HG02798 (cell line): ENCODE results near the gene CXCL10.
"Not testable (repeated sequence)": the region's sequence is repeated elsewhere in the genome, so short reads cannot be mapped to it uniquely, and the experiment has no call there.

Experiments
- ATAC-seq: cut with Tn5 transposase; IDR thresholded peaks from one replicate; pipeline ENCODE4 v1.9.1; 2021; ENCODE audit warnings: mild to moderate bottlenecking; ENCODE audit not compliant: unreplicated experiment, poor library complexity

CXCL10 gene

DNA sequence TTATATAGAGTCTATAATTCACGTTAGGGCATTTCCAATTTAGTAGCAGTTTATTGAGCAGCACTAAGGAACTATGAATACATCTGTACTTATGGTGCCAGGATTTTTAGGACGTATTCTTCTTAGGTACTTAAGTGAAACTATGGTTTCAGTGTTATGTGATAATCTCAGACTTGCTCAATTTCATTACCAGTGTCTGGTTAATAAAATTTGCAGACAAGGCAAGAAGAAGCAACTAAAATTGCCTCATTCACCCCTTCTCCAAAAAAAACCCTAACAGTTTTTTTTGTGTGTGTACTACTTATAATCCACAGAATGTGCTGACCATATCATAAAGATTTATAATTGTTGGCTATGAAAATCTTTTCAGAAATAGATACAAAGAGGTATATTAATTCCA, 6.0 kb upstream of the CXCL10 start:
- ATAC-seq, result no peak

DNA sequence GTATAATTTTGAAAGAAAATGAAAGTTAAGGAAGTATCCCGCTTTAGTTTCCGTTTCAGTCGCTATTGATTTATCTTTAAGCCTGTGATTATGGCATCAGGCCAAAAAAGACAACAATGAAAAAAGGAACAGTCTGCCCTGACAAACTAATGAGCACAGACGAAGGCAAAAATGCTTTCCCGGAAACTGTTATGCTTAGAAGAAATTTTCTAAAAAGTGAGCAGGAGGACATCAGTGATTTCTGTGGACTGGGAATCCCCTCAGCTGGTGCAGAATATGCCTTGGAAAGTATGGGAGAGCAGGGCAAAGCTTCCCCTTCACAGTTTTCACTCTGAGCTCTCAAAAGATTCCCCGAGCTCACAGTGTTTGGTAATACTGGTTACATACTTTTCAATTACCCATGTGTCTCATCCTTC, 5.1 kb upstream of the CXCL10 start:
- no peak for ATAC-seq

DNA sequence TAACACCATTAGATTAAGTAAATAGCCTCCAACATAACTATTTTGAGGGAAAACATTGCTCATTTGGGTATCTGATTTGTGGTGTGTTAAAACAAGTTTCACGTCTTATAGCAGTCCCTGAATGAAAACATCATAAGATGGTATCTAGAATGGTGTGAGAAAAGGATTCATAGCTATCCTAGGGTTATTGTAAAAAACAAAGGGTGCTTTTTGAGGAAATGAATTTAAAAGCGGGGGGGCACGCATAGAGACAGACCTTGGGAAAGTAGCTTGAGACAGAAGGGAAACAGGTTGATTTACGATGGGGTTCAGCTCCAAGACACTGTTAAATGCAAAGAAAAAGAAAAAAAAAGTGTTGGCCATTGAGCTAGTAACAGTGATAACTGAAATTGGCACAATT, 768 bp upstream of the CXCL10 start:
- ATAC-seq, result no peak

DNA sequence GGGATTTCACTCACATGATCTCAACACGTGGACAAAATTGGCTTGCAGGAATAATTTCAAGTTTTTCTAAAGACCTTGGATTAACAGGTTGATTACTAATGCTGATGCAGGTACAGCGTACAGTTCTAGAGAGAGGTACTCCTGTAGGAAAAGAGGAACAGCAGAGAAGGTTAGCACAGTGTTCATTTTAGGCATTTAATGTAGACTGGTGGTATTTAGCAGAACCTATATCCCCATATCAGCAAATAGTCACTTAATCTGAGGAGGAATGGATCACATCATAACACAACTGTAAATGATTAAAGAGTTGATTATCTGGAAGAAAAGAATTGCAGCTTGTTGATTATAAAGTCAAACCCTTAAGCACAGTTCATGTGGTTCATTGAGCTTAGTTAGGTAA, 620 bp downstream of the CXCL10 start:
- no peak for ATAC-seq

DNA sequence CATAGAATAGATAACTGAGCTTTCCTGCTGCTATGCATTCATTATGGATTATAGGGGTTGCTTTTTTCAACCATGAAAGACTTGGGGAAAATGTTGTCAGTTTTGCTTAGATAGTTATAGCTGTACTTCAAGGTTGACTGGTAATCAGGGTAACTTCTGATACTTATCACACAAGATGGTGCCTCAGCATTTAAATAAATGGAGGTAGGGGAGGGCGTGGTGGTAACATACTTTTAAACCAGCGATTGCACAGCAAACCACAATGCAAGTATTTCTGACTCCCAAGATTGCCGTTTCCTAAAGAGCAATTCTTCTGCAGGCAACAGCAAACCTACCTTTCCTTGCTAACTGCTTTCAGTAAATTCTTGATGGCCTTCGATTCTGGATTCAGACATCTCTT, 1.3 kb downstream of the CXCL10 start:
- ATAC-seq, result no peak

DNA sequence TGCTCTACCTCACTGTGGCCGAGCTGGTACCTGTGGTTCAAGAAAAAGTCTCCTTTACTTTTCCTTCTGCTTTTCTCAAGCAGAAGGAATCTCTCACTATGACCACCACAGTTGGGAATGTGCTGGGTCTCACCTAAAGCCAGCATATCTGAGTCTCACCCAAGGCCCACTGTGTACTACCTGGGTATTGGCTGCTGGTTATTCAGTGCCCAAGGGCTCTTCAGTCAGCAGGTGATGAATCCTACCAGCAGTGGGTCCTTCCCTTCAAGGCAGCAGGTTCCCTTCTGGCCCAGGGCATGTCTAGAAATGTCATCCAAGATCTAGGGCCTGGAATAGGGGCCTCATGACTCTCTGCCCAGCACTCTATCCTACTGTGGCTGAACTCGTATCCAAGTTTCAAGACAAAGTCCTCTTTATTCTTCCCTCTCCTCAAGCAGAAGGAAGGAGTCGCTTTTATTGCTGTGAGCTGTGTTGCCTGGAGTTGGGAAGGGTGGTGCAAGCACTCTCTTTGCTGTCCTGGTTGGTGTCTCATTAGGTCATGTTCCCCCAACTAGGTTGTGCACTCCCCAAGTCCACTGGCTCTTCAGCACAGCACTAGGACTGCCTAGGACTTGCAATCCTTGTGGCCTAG, 6.1 kb downstream of the CXCL10 start:
- no peak for ATAC-seq

DNA sequence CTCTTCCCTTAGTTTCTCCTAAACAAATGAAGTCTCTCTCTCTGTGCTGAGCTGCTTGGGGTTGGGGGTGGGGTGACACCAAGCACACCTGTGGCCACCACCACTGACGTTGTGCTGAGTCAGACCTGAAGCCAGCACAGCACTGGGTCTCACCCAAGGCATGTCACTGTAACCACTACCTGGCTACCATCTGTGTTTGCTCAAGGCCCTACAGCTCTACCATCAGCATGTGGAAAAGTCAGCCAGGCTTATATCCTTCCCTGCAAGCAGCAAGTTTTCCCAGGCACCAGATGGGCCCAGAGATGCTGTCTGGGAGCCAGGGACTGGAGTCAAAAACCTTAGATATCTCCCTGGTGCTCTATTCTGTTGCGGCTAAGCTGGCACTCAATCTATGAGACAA, 6.9 kb downstream of the CXCL10 start:
- ATAC-seq, result peak; percentile 72

DNA sequence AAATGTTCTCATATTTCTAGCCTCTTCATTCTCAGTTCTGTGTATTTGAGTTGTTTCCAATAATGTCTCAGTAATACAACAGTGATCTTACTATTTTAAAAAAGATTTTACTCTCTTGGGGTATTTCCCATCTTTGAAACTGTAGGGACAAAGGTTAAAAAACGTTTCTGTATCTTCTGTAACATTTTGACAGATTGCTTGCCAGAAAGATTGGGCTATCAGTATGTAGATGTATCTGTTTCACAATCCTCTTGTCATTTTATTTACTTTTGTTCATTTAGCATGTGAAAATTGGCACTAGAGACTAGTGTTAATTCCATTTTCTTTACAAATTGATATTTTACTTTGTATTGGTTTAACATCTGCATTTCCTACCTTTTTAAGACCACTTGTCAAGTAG, 9.8 kb downstream of the CXCL10 start:
- ATAC-seq, result no peak

DNA sequence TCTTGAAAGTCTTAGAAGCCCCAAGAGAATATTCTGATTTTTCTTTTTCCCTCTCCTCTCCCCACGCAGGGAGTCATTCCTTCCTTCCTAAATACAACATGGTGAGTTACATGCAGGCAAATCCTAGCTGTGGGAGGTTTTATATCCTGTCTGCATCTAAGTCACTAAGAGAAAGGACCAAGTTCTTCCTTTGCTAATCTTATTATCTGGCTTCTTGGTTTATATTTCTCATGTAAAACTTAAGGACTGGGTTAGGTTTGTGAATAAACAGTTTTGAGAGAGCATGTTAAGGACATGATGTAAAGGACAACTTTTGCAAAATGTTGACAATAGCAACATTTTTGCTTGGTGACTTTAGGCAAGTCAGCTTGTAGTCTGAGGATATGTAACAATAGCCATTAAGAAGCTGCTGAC, 10.9 kb downstream of the CXCL10 start:
- no peak for ATAC-seq

DNA sequence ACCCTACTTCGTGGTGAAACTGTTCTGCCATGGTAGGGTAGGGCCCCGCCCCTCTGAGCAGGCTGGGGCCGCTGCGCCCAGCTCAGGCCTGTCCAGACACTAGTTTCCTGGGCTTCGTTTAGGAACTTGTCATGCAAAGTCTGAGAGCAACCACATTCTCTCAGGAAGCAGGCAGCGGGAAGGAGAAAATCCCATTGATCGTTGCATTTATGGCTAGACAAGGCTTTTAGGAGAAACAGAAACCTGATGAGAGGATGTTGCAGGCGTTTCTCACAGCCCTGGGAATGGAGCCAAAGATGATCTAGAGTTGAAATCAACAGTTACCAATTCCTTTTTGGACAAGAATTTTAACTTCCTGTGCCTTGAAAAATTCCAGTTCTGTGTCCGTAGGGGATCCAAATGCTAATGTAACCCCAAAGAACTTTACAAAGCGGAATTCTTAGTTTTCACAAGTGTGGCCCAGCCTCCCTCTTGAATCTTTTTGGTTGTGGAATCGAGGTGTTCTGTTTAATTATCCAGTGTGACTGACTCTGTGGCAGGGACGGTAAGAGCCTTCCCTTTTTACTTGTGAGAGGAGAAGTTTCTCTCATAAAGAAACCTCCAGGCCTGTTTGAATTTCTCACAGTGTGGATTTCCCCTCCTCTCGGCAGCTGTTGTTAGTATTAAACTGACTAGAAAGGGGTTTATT, 11.5 kb downstream of the CXCL10 start:
- ATAC-seq, result peak; percentile 69

DNA sequence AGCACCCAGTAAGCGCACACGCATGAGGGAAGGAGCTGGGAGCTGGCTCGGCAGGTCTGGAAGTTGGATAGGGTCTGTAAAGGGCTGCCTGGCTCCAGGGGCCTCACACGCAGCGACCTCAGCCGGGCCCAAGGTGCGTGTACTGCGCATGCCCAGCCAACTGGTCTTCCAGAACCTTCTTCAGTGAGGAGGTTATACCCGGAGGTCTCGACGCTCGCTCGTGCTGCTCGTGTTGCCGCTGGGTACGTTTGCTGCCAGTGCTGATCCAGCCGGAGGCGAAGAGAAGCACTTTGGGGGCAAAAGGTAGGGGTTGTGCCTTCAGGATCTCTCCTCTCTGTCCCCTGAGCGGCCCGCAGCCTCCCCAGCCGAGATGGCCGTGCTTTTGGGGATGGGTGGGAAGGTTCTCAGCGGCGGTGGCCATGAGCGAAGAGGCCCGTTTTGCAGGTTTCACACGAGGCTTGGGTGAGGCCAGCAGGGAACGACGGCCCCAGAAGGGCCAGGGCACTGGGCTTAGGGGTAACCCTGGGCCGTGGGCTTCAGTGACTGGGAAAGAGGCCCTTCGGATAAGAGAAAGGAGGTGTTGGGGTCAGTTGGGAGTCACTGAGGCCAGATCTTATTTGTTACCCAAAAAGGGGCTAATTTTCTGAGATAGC, 12.2 kb downstream of the CXCL10 start:
- no peak for ATAC-seq

DNA sequence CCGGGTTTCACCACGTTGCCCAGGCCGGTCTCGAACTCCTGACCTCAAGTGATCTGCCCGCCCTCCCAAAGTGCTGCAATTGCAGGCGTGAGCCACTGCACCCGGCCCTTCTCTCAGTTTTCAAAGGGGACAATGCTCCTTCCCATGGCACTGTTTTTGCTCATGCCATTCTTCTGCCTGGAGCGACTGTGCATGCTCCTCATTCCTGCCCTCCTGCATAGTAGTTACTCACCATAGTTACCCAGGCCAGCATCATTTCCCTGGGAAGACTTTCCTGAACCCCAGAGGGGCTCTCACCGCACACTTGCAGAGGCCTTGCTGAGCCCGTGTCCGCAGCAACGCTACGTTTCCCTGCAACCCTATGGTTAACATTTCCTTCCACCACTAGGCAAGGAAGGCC, 12.7 kb downstream of the CXCL10 start:
- ATAC-seq, result no peak

DNA sequence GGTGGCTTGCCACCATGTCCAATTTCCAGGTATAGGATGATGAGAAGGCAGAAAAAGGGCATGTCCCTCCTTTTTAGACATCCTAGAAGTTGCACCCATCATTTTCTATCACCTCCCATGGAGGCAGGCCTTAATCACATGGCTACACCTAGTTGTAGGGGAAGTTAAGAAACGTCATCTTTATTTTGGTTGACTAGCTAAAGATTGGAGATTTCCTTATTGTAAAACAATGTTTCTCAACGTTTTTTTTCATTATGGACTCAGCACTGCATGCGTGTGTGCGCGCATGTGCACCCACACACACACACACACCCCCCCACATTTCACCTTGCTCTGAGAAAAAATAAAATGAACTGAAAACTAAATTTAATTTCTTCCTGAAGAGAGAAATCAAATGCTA, 14.0 kb downstream of the CXCL10 start:
- no peak for ATAC-seq

DNA sequence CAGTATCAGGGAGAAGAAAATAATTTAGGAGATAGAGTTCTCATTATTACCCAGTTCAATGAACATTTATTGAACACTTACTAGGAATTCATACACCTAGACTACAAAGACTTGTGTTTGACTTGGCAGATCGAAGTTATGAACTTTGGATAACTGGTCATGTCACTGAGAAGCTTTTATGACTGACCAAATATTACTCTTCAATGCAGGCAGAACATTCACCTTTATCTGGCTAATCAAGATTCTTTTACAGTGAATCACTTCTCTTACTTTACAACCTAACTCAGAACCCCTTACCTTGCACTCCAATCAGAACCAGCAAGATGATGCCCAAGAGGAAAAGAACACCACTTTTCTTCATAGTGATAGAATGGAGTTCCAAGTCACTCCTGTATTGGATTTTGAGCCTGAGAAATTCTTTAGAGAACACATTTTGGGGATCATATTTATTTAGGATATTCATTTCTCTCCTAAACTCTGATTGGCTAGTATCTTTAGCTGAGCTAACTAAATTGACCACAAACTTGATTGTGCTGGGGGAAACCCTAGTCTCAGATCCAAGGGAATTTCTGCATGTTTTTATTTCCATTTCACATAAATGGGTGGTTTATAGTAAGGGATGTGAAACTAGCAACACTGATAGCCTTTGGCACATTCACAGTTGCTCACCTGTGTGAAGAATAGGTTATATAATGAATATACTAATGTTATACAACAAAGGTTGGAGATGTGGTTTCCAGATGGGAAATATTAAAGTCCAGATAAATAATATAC, 16.0 kb downstream of the CXCL10 start, which contains the start of gene CXCL9:
CXCL9 (minus strand) TSS at position 421 of the 774 bp plus-strand sequence; CDS start at position 361, 60 bp downstream.
- ATAC-seq, result no peak

DNA sequence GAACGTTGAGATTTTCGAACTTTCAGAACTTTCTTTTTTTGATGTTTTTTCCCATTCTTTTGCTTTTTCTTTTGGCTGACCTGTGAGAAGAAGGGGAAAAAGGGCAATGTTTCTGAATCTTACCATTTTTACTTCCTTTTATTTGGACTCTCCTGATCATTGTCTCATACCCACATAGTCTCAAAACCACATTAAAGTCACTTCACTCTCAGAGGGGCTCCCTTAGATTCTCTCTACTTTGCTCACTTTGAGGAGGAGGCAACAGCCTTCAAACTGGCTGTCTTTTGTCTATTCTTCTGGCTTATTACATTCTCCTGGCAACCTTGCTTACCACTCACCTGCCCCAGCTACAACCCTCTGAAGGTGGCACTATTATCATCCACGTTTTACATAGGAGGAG, 19.7 kb downstream of the CXCL10 start:
- ATAC-seq, result no peak

DNA sequence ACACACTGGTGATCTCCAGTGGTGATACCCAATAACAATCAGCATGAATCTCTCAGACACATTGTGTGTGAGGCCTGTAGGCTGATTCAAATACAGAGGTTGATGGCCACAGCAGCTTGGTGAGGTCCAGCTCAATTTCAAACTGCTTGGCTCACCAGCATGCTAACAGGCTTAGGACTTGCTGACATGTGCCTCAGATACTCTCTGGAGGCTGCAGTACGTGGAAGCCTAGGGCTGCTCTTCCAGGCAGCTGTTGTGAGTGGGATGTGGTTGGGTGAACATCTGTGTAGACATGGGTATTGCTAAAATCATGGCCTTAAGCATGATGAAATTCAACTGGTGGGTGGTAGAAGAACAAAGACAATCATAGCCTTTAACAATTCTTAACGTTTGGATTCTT, 20.3 kb downstream of the CXCL10 start:
- no peak for ATAC-seq

DNA sequence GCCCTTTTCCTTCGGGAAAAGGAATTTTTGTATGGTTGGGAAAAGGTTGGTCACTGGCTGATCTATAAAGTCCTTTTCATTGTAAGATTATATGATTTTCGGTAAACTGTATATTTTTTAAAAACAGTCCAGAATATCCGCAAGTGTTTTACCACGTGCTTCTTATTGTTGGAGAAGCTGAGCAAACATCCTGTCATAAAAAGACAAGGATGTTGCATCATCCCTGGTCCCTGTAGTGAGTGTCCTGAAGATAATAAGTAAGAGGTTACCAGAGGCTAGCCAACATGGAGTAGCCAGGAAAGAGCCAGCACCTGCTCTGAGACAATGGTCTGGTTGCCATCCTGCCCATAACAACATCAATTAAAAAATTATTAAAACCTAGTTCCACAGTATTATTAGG, 21.1 kb downstream of the CXCL10 start:
- no peak for ATAC-seq

DNA sequence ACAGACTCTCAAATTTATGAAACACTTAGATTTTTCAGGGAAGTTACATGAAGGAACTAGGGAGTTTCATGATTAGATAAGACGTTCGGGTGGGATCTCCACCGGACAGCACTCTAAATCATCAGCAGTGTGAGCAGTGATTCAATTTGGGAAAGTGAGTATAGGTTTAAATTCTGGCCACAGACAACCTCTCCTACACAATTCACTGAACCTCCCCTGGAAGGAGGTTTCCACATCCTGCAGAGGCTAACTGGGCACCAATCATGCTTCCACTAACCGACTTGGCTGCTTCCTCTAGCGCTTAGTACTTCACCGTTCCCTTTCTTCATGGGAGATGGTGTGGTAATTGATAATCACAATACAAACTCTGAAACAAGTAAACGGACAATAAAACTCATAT, 21.6 kb downstream of the CXCL10 start:
- no peak for ATAC-seq

DNA sequence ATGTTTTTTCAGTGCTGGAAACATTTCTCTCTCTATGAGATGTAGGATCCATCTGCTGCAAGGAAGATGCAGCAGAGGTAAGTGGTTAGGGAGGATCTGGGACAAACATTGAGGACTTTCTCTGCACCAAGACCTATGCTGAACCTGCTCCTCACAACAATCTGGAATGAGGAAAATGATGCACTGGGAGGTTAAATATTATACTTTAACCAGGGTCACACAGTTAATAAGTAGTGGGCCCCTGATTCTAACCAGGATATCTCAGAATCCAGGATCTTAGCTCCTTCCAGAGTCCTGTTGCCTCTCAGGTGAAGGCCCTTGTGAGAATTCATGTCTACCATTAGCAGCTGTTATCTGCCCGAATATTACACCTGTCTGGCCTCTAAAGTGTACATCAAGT, 23.0 kb downstream of the CXCL10 start:
- ATAC-seq, result no peak

DNA sequence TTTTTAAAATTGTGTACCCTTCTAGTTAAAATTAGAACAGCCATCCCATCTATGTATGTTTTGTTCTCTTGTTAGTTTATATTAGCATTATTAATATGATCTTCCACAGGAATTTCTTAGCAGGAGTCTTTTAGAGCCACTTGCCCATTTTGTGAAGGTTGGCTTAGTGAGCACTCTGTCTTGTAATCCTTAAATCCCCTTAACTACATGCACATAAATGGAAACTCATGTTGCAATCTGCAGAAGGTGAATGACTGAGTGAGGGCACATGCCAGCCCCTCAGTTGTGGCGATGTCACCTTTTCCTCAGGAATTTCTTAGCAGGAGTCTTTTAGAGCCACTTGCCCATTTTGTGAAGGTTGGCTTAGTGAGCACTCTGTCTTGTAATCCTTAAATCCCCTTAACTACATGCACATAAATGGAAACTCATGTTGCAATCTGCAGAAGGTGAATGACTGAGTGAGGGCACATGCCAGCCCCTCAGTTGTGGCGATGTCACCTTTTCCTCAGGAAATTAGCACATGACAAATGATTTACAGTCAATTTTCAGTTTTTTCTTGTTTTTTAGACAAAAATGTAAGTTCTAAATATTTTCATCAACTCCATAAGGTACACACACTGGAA, 24.7 kb downstream of the CXCL10 start:
- not testable (repeated sequence) for ATAC-seq

DNA sequence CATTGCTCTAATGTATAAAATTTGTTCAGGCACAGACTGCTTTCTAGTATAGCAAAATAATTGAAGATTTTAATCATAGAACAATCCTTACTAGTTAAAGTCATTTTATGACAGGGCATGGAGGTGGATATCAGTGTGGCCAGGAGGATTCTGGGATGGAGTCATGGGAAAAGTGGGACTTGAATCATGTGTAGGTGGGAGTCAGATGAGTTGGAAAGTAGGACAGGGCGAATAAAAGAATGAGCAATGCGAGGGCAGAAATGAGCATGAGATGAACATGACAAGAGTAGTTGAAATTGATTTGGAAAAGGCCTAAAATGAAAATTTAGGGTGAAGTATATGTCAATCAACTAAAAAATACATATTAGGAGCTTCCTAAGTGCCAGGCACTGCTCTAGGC, 25.4 kb downstream of the CXCL10 start:
- no peak for ATAC-seq
